ENCODE data around the gene UVRAG.

Gene UVRAG

GRCh38 chr11:76038608-76039007, 223.6 kb downstream of the UVRAG start:
- no peak for DNase-seq (ENCODE audit: low spot score)
- no peak for TF ChIP-seq CTCF (IDR thresholded peaks at IDR 0.05; ENCODE audit: borderline replicate concordance, control extremely low read depth, extremely low read depth, insufficient read depth, missing control alignments)
- in situ Hi-C loops (cut with MboI; ENCODE audit: low sequenced_read_pairs, unreplicated experiment), result no loop called here

GRCh38 chr11:76041208-76041607, 226.2 kb downstream of the UVRAG start:
- DNase-seq (ENCODE audit: low spot score), result no peak
- in situ Hi-C loops (cut with MboI; ENCODE audit: low sequenced_read_pairs, unreplicated experiment), result no loop called here
- TF ChIP-seq CTCF (IDR thresholded peaks at IDR 0.05; ENCODE audit: borderline replicate concordance, control extremely low read depth, extremely low read depth, insufficient read depth, missing control alignments), result no peak

GRCh38 chr11:76044750-76045320, 229.8 kb downstream of the UVRAG start:
- no peak for DNase-seq (ENCODE audit: low spot score)
- in situ Hi-C loops (cut with MboI; ENCODE audit: low sequenced_read_pairs, unreplicated experiment), result no loop called here
- no peak for TF ChIP-seq CTCF (IDR thresholded peaks at IDR 0.05; ENCODE audit: borderline replicate concordance, control extremely low read depth, extremely low read depth, insufficient read depth, missing control alignments)

- DNase-seq (ENCODE audit: low spot score), result no peak
- in situ Hi-C loops (cut with MboI; ENCODE audit: low sequenced_read_pairs, unreplicated experiment), result no loop called here
- no peak for TF ChIP-seq CTCF (IDR thresholded peaks at IDR 0.05; ENCODE audit: borderline replicate concordance, control extremely low read depth, extremely low read depth, insufficient read depth, missing control alignments)
Observed at GRCh38 chr11:76047231-76047630, 232.2 kb downstream of the UVRAG start.

- DNase-seq (ENCODE audit: low spot score), result no peak
- in situ Hi-C loops (cut with MboI; ENCODE audit: low sequenced_read_pairs, unreplicated experiment), result no loop called here
- no peak for TF ChIP-seq CTCF (IDR thresholded peaks at IDR 0.05; ENCODE audit: borderline replicate concordance, control extremely low read depth, extremely low read depth, insufficient read depth, missing control alignments)
Observed at GRCh38 chr11:76047766-76048165, 232.8 kb downstream of the UVRAG start.

- in situ Hi-C loops (cut with MboI; ENCODE audit: low sequenced_read_pairs, unreplicated experiment), result no loop called here
- no peak for DNase-seq (ENCODE audit: low spot score)
- TF ChIP-seq CTCF (IDR thresholded peaks at IDR 0.05; ENCODE audit: borderline replicate concordance, control extremely low read depth, extremely low read depth, insufficient read depth, missing control alignments), result no peak
Observed at GRCh38 chr11:76048763-76049162, 233.8 kb downstream of the UVRAG start.
